ENCODE results near the gene UBE2V1.
"Not testable (repeated sequence)": the region's sequence is repeated elsewhere in the genome, so short reads cannot be mapped to it uniquely, and the experiment has no call there.

Gene UBE2V1

DNA sequence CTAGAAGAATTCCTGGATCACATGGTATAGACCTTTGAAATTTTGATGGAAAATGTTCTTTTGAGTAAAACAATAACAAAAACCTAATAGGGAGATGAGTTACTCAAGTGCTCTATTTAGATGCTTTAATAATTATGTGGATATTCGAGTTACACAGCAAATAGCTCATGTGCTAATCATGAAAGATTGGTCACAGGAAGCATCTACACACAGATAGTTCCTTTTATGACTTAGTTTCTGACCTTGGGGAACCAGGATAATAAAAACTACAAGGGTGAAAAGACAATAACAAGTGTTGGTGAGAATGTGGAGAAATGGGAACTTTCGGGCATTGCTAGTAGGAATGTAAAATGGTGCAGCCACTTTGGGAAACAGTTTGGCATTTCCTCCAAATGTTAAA lies 19.7 kb downstream of the UBE2V1 start:
- no peak for DNase-seq

DNA sequence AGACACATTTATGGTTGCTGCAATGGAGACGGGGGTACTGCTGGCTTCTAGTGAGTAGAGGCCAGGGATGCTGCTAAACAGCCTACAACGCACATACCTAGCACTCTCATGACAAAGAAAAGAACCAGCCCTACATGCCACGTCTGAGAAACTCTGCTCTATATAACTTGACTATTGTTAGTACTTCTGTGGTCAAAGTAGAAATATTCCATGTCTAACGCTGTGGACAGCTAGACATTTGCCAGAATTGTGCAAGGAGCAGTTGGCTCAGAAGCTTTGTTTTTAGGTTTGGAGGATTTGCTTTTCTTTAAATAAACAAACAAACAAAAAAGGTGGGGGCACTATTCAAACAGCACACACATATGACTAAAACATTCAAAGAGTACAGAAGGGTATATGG lies 20.5 kb downstream of the UBE2V1 start:
- no peak for DNase-seq

DNA sequence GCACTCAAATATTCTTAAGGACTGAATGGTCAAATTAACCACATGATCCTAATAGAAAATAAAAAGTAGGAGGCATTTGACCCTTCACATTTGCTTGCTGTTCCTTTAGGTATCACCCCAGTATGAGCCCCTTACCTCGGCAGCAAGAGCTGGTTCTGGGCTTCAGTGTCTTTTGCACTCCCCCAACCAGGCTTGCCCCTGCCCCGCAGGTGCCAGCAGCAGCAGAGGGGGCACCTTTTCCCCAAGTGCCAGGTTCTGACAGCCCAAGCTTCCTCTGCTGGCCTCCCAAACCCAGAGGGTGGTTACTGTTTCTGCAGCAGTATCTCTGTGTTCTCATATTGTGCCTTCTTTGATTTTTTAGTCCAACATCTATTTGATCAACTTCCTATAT lies 23.2 kb downstream of the UBE2V1 start:
- no peak for DNase-seq

DNA sequence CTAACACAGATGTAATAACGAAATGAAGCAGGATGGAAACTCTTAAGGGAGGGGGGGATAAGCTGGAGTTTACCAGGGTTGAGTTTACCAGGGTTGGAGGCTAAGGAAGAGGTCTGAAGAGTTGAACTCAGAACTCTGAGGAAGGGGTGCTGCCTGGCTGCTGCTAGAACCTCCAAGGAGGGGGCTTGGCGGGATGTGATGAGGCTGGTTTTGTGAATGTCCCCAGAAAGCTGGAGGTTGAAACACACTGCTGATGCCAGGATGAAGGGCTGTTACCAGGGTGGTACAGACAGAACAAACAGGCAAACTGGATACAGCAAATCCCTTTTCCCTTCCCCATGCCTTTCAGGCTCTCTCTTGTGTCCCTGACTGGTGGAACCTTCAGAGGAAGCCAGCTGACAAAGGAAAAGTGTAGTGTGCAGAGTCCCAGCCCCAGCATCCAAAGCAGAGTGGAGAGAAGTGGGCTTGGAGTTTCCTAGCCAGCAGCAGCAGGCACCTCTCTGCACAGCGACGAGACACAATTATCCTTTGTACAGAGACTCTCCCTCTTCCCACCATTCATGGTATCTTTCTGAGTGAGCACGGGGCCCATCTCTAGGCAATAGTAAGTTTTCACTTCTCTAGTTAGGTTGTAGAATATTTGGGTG lies 23.7 kb downstream of the UBE2V1 start:
- no peak for DNase-seq

DNA sequence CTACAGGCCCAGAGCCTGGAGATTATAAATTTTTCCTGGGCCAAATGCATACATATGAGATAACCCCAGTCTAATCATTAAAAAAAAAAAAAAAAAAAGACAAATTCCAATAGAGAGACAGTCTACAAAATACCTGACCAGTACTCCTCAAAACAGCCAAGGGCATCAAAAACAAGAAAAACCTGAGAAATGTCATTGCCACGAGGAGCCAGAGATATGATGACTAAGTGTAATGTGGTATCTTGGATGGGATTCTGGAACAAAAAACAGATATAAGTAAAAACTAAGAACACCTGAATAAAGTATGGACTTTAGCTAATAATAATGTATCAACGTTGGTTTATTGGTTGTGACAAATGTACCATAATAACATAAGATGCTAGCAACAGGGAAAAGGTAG lies 24.9 kb downstream of the UBE2V1 start:
- no peak for DNase-seq

DNA sequence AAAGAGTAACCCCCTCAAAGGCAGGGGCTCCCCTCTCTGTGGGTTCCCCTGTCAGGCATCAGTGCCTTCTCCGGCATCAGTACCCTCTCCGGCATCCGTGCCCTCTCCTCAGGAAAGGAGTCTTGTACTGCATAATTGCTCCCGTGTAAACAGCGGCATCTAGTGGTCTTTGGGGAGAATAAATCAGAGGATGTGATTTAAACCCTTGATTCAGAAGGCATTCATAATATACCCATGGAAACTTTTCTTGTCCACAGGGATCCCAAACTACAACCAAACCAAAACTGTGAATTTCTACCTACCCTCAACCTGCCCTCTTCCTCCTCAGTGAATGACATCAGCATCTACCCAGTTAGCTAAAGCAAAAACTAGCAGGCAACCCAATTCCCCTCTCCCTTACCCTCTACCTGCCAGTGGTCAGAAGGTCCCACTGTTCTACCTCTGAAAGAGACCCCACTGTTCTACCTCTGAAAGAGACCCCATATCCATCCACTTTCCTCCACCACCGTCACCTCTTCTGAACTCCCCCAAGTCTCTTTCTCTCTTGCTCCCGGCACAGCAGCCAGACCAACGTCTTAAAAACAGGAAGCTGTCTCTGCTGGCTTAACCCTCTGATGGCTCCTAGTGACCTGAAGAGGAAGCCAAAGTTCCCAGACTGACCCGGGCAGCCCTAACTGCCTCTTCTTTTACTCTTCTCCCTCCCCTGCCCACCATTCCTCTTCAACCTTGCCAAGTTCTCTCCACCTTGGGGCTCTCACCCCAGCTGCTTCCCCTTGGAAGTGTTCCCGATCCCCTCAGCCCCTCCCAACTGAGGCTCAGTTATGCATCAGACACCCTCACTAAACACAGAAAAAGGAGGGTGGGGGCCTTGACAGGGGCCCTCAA lies 27.2 kb downstream of the UBE2V1 start:
- DNase-seq = peak; percentile 42 to 72

DNA sequence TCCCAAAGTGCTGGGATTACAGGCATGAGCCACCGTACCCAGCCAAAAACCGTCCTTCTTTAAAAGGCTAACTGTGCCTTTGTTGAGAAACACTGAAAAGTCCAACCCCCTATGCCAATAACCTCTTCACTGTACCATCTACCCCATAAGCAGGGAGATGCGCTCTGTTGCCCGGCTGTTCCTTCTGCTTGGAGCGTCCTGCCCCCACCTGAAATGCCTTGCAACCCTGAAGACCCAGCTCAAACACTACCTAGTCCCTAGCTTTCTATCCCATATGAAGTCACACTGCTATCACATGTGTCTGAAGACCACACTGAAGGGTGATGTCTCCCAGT lies 27.8 kb downstream of the UBE2V1 start:
- DNase-seq = no peak

DNA sequence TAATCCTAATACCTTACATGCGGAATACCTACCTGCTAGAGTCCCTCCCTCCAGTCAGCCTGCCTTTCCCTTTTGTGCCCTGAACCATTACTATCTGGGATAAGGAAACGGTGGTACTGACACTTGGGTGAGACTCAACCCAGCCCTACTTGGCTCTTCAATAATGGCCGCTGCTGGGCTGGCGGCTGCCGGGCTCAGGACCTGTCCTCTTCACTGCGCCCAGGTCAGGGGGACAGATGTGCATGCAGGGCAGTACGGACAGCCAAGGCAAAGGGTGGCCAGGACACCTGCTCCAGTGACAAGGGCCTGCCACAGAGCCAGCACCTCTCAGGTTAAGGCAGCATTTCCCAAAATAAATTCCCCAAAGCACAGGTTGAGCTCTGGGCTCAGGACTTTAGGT lies 29.9 kb downstream of the UBE2V1 start:
- no peak for DNase-seq

DNA sequence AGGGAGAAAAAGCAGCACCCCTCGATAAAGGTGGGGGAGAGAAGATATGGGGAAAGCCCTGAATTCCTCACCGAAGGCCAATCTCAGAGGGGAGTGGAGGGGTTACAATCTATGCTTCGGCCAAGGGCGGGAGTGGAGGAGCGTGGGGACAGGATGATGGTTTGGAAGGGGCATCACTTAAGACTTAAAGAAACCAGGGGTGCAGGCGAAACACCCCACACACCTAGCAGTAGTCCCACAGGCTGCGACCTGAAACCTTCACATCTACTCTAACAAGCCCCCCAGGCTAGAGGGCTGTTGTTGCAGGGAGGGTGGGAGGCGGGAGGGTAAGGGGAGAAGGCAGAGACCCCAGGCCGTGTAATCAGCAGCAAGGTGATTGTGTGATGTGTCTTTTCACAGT lies 30.9 kb downstream of the UBE2V1 start:
- not testable (repeated sequence) for DNase-seq

DNA sequence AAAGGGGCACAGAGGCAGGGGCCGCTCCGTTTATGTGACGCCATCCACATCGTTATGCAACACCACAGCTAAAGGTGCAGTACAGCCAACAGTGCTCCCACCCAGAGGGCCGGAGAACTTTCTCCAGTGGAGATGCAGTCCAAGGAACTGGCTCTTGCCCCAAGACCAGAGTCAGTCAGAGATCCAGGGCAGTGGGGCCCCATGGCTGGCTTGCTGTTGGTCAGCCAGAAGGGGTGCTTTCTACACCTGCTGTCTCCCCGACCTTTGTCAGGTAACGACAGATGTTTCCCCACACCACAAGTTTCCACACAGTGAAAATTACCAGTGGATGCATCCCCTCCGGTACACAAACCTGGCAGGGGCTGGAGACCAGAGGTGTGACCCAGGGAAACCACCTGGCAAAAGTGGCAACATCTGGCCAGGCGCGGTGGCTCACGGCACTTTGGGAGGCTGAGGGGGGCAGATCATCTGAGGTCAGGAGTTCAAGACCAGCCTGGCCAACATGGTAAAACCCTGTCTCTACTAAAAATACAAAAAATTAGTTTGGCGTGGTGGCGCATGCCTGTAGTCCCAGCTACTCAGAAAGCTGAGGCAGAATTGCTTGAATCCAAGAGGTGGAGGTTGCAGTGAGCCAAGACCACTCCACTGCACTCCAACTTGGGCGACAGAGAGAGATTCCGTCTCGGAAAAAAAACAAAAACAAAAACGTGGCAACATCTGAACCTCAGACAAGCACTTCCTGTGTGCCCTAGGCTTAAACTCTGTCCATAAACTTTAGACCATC lies 34.9 kb downstream of the UBE2V1 start:
- no peak for DNase-seq

DNA sequence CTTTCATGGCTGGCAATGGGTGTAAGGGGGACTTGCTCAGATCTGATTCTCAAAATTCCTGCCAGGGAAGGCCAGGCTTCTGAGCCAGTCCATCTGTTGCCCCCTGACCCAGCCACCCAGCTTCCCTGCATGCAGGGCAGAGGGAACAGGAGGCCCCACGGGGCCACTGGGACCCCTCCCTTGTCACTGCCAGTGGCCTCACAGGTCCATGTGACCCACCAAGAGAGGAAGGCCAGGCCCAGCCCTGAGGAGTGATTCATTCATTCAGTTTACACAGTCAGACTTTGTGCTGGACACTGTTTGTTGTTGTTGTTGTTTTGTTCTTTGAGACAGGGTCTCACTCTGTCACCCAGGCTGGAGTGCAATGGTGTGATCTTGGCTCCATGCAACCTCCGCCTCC lies 39.5 kb downstream of the UBE2V1 start:
- DNase-seq = no peak

DNA sequence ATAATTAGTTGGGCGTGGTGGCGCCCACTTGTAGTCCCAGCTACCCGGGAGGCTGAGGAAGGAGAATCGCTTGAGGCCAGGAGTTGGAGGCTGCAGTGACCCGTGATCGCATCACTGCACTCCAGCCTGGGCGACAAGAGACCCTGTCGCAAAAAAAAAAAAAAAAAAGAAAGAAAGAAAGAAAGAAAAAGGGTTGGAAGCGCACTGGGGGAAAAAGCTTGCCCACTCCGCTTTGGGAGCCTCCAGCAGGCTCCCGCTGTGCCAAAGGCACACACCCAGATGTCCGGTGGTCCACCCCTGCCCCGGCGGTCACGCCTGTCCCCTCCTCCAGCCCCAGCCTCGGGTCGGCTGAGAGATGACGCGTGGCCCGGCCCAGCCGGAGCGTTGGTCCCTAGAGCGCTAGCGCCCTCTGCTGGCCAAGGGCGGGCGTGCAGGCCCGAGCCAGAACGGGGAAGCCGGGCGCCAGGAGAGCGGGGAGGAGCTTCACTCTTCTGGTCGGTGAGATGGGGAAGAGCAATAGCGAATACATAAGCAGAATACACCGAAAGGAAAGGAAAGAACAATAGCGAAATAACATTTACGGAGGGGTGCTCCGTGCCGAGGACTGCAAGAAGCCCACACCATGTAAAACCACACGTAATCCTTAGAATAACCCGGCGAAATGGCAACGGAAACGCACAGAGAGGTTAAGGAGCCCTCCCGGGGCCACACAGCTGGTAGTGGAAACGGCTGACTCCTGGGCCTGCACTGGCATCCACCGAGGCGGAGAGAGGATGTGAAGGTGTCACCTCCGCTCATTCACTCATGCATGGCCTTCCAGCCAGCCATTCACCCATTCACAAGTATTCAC lies 41.7 kb downstream of the UBE2V1 start:
- peak; percentile 80 to 89 for DNase-seq

DNA sequence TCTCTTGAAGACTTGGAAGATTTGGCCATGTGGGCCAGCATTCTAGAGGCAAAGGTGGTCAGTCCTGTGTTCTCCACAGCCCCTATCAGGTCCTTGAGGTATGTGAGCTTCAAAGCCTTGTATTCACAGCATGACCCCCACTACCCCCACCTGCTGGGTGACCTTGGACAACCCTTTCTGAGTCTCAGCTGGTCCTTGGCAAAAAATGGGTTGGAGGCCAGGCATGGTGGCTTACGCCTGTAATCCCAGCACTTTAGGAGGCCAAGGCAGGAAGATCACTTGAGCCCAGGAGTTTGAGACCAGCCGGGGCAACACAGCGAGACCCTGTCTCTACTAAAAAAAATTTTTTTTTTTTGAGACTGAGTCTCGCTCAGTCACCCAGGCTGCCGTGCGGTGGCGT lies 42.6 kb downstream of the UBE2V1 start:
- DNase-seq = no peak

DNA sequence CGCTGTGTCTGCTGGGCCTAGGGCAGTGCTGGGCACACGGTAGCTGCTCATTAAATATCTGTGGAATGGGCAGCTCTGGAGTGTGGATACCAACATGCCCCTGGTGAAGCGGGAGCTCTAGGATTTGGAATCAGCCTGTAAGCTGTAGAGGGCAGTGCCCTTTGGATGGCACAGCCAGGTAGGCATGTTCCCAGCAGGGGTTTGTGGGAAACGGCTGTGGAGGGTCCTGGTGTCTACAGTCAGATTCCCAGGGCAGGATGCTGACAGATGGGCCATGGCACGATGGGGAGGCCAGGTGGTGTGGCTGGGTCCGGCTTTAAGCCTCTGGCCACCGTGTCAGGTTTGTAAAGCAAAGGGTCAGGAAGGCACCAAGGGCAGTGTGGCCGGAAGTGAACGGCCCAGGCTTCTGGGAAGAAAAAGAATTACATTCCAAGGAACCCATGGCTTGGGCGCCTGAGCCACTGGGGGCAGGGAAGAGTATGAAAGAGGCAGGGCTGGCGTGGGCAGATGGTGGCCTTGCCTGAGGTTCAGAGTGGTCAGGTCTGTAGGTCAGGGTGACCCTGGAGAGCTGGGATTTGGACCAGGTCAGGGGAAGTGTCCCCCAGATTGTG lies 44.8 kb downstream of the UBE2V1 start:
- no peak for DNase-seq

DNA sequence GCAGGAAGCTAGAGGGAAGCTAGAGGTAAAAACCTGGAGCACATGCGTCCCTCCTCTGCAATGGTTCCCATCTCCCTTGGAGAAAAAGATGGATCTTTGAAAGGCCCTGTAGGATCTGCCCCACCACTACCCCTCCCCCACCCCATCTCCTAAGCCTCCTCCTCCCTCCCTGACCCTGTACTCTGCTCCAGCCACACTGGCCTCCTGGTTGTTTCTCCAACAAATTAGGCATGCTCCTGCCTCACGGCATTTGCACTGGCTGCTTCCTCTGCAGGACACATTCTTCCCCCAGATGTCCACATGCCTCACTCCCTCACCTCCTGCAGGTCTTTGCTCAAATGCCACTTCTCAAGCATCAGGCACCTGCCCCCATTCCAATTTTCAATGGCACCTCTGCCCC lies 45.5 kb downstream of the UBE2V1 start:
- no peak for DNase-seq

DNA sequence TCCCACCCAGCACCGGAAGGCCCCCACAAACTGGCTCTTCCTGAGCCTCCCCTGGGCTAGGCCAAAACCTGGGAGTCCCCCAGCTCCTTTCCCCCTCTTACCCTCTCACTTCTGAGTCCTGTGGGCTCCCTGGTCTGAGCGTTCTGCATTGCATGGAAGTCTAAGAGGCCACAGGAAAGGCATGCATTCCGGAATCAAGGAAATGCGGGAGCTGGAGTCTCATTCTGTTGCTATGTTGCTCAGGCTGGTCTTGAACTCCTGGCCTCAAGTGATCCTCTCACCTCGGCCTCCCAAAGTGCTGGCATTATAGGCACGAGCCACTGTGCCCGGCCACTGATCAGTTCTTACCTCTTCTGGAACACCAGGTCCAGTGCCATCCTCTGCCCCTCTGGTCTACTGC lies 45.9 kb downstream of the UBE2V1 start:
- DNase-seq = no peak

DNA sequence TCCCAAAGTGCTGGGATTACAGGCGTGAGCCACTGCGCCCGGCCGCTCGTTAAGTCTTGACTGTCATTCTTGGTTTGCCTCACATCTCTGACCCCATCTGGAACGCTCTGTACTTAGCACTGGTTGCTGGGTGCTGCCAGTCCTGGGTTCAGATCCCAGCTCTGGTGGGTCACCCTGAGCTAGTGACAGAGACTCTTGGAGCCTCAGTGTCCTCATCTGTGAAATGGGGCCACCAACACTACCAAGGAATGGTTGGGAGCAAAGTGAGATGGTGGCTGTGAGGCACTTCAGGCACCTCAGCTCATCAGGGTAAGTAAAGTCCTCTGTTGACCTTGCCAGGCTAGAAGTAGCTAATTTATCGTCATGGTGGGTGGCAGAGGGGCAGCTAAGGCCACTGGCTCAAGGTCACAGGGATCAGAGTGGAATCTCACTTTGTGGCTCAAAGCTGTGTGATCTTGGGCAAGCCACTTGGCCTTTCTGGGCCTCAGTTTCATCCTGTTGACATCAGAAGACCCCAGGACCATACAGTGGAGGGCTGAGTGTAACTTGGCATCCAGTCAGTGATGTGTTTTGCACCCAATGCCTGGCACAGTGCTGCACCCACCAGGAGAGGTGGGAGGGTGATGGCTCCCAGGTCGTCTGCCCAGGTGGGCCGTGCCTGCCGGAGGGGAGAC lies 46.7 kb downstream of the UBE2V1 start:
- no peak for DNase-seq

DNA sequence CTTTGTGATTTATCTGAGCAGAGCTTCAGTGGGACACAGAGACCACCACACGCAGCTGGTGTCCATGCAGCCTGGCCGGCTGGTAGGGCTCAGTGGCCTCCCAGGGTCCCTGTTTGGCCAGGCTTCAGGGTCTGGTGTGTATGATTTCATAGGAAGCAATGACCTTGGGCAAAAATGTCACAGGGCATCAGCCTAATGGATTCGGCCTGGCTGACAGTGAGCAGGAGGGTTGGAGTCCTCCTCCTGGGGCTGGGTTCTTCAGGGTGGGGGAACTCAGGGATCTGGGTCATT lies 47.7 kb downstream of the UBE2V1 start:
- no peak for DNase-seq

DNA sequence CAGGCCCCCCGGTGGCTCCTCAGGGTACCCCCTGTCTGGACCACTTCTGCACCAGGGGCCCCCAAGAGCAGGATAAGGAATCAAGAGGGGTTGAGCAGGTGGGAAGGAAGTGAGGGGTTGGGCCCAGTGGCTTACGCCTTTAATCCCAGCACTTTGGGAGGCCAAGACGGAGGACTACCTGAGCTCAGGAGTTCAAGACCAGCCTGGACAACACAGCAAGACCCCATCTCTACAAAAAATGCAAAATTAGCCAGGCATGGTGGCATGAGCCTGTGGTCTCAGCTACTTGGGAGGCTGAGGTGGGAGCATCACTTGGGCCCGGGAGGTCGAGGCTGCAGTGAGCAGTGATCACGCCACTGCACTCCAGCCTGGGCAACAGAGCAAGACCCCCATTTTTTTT lies 49.2 kb downstream of the UBE2V1 start:
- not testable (repeated sequence) for DNase-seq

DNA sequence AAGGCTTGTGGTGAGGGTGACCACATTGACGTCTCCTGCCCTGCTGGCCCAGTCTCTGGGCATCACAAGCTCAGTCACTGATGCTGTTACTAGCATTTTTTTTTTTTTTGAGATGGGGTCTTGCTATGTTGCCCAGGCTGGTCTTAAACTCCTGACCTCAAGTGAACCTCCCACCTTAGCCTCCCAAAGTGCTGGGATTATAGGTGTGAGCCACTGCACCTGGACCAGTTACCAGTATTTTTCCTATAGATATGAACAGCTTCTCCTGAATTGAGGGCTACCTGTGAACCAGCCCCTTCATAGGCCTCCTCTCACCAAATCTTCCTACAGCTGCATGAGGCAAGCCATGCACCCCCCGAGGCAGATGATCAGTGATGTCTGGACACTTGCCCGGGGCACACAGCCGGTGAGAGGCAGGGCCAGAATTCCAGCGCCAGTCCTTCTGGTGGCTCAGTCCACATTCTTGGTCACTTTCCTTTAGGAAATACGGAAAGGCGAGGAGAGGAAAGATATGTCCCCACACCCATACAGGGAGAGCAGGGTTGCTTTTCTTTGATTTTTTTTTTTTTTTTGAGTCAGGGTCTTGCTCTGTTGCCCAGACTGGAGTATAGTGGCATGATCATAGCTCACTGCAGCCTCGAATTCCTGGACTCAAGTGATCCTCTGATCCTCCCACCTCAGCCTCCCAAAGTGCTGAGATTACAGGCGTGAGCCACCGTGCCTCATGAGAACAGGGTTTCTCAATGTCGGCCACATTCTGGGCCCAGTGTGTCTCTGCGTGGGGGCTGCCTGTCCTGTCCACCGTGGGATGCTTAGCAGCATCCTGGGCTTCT lies 50.7 kb downstream of the UBE2V1 start:
- DNase-seq = no peak
